Endodermal cell (in vitro differentiated cells): ENCODE results near the gene FAM237B. TPM values are rescaled to one million over a fixed set of nuclear protein-coding genes. Genes with fewer than 3 reads are reported as not detected.

Experiments
- DNase-seq: peaks from one replicate; pipeline ENCODE4 v3.0.0-alpha.2; 2017
- H3K27ac ChIP-seq: 2 replicates; pipeline ENCODE4 v1.5.1; 2013; ENCODE audit warnings: mild to moderate bottlenecking, low read depth, low read length, moderate library complexity
- H3K27me3 ChIP-seq: 2 replicates; pipeline ENCODE4 v1.6.1; 2013; ENCODE audit warnings: mild to moderate bottlenecking, low read length, moderate library complexity; ENCODE audit not compliant: insufficient read depth, control insufficient read depth, poor library complexity, severe bottlenecking
- H3K36me3 ChIP-seq: 2 replicates; pipeline ENCODE4 v1.7.0; 2013; ENCODE audit warnings: mild to moderate bottlenecking, low read length, moderate library complexity; ENCODE audit not compliant: control insufficient read depth, insufficient read depth
- H3K4me1 ChIP-seq: one replicate; pipeline ENCODE4 v1.7.0; 2013; ENCODE audit warnings: low read length; ENCODE audit not compliant: control insufficient read depth, insufficient read depth
- H3K4me3 ChIP-seq: 2 replicates; pipeline ENCODE4 v1.5.1; 2013; ENCODE audit warnings: mild to moderate bottlenecking, low read length, moderate library complexity
- H3K9ac ChIP-seq: 2 replicates; pipeline ENCODE4 v1.6.1; 2013; ENCODE audit warnings: mild to moderate bottlenecking, low read length, moderate library complexity; ENCODE audit not compliant: poor library complexity, severe bottlenecking; ENCODE audit errors: extremely low read depth
- H3K9me3 ChIP-seq: 2 replicates; pipeline ENCODE4 v1.6.1; 2013; ENCODE audit warnings: mild to moderate bottlenecking, low read length, moderate library complexity; ENCODE audit not compliant: control insufficient read depth
- H3K27ac Mint-ChIP-seq: 2 replicates; pipeline ENCODE4 v1.8.0; 2020; ENCODE audit warnings: mixed read lengths
- H3K27me3 Mint-ChIP-seq: 2 replicates; pipeline ENCODE4 v1.8.0; 2021; ENCODE audit warnings: mild to moderate bottlenecking, mixed read lengths; ENCODE audit not compliant: insufficient read depth
- H3K36me3 Mint-ChIP-seq: 2 replicates; pipeline ENCODE4 v1.8.0; 2020; ENCODE audit warnings: low read depth, mixed read lengths
- H3K4me1 Mint-ChIP-seq: 2 replicates; pipeline ENCODE4 v1.8.0; 2020; ENCODE audit warnings: mixed read lengths
- H3K4me3 Mint-ChIP-seq: 2 replicates; pipeline ENCODE4 v1.8.0; 2020; ENCODE audit warnings: mild to moderate bottlenecking, moderate library complexity, mixed read lengths
- H3K9me3 Mint-ChIP-seq: 2 replicates; pipeline ENCODE4 v1.8.0; 2020; ENCODE audit warnings: mild to moderate bottlenecking, mixed read lengths
- CTCF ChIP-seq: fragments of 200-600 bp; sonication (generic); conservative IDR thresholded peaks from 2 replicates; pipeline ENCODE4 v1.5.0; 2021; ENCODE audit warnings: antibody characterized with exemption, mild to moderate bottlenecking
- WGBS, 2 experiments: methylation state at CpG; one replicate each; pipeline versions ENCODE4 v1.1.5 to v1.1.7; 2013; ENCODE audit warnings: missing lambda C conversion rate in 2 of 2, mixed read lengths in 1 of 2; ENCODE audit not compliant: insufficient coverage in 1 of 2, insufficient read length in 1 of 2; 5-methylcytosine and 5-hydroxymethylcytosine counted together
- total RNA-seq, 2 donors: library from RNA; stranded (reverse); fragmentation: NEBNext Ultra II Directional in 1 of 2; extraction: Animal tissue kit (Norgen Biotek cat#: 25700) in 1 of 2; gene quantifications; 2 replicates in 1 of 2; 3 replicates in 1 of 2; pipeline ENCODE4 v1.2.1, GENCODE V29; 2021

Gene FAM237B
- total RNA-seq, 2 donors from 2014 or later = not detected

- Mint-ChIP-seq H3K4me1 (no peaks in the 10 kb centered on the region), H3K27ac (no peak overlapping the region), H3K36me3 (no peaks in the 10 kb centered on the region), H3K4me3 (no peak overlapping the region), H3K27me3 (peaks cover 1% of the 10 kb centered on the region), H3K9me3 (peaks cover 9% of the 10 kb centered on the region)
- Histone ChIP-seq H3K9ac (no peak overlapping the region), H3K9me3 (no peaks in the 10 kb centered on the region), H3K4me3 (no peak overlapping the region), H3K27me3 (no peaks in the 10 kb centered on the region), H3K4me1 (no peaks in the 10 kb centered on the region), H3K36me3 (no peaks in the 10 kb centered on the region), H3K27ac (no peak overlapping the region)
- no peak for TF ChIP-seq CTCF
- DNase-seq = no peak
- 94 to 96% methylated on average over 9 to 48 of the region's 48 CpGs for WGBS, 2 experiments
These were observed 13.2 kb upstream of the FAM237B start for GRCh38 chr7:90334193-90334843.

DNA sequence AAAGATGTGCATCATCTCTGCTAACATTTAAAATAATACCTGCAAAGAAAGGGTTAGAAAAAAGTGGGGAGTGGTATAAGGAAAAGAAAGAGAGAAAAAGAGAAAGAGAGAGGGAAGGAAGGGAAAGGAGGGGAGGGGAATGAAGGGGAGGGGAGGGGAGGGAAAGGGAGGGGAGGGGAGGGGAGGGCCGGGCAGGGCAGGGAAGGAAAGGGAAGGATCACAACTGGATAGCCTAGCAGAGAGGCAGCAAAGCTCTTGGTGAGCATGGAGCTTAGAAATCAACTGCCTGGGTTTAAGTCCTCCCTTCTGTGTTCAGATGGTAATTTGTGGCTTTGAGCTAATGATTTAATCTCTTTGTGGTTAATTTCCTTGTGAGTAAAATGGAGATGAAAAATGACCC, 5.4 kb upstream of the FAM237B start:
- Histone ChIP-seq H3K4me3 (no peak overlapping the region), H3K27me3 (peaks cover 25% of the 10 kb centered on the region), H3K4me1 (no peaks in the 10 kb centered on the region), H3K9me3 (no peaks in the 10 kb centered on the region), H3K27ac (no peak overlapping the region), H3K9ac (no peak overlapping the region), H3K36me3 (no peaks in the 10 kb centered on the region)
- TF ChIP-seq CTCF = no peak
- Mint-ChIP-seq H3K27me3 (peaks cover 26% of the 10 kb centered on the region), H3K4me1 (no peaks in the 10 kb centered on the region), H3K36me3 (no peaks in the 10 kb centered on the region), H3K4me3 (no peak overlapping the region), H3K9me3 (no peaks in the 10 kb centered on the region), H3K27ac (no peak overlapping the region)
- no peak for DNase-seq
- WGBS, 2 experiments = no CpG with 5 or more reads among the region's 1 CpG

DNA sequence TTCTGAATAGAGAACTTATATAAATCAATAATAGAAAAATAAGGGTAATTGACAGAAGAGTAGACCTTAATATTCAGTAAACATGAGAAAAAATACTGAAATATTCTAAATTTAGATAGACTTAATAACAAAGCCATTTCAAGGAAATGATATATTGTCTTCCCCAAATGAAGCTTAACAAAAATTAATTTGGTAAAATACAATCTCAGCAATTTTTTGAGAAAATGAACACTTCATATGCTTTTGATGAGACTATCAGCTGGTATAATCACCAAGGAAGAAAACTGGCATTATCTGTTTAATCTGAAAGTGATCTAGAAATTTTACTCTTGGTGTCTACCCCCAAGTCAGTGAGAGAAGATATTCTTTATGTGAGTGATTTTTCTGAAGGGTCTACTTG, 1.7 kb upstream of the FAM237B start:
- Mint-ChIP-seq H3K4me1 (peaks cover 4% of the 10 kb centered on the region), H3K27me3 (peaks cover 59% of the 10 kb centered on the region), H3K36me3 (no peaks in the 10 kb centered on the region), H3K4me3 (no peak overlapping the region), H3K27ac (no peak overlapping the region), H3K9me3 (no peaks in the 10 kb centered on the region)
- Histone ChIP-seq H3K9me3 (no peaks in the 10 kb centered on the region), H3K9ac (no peak overlapping the region), H3K27ac (no peak overlapping the region), H3K4me3 (no peak overlapping the region), H3K36me3 (no peaks in the 10 kb centered on the region), H3K4me1 (no peaks in the 10 kb centered on the region), H3K27me3 (peaks cover 61% of the 10 kb centered on the region)
- DNase-seq = no peak
- TF ChIP-seq CTCF = no peak
